NCI-H1436 (cell line): ENCODE measurements around the gene TMEM169.

Experiments
- DNase-seq: peaks from one replicate; lab custom pipeline; 2025; lab: John Stamatoyannopoulos, UW

Gene TMEM169

DNA sequence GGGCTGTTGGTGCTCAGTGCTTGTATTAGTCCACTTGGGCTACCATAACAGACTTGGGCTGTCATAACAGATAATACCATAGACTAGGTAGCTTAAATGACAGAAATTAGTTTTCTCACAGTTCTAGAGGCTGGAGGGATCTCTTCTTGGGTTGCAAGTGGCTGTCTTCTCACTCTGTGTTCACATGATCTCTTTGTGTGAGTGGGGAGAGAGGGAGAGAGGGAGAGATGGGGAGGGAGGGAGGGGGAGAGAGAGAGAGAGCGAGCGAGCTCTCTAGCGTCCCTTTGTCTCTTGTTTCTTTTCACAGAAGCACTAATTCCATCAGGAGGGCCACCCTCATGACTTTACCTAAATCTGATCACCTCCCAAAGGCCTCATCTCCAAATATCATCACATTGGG is 23.0 kb downstream of the TMEM169 start:
- no peak for DNase-seq

- DNase-seq, result no peak
These were observed 25.6 kb downstream of the TMEM169 start for GRCh38 chr2:216107320-216107719.

GRCh38 chr2:216107760-216108159 is 26.0 kb downstream of the TMEM169 start:
- DNase-seq, result no peak

DNA sequence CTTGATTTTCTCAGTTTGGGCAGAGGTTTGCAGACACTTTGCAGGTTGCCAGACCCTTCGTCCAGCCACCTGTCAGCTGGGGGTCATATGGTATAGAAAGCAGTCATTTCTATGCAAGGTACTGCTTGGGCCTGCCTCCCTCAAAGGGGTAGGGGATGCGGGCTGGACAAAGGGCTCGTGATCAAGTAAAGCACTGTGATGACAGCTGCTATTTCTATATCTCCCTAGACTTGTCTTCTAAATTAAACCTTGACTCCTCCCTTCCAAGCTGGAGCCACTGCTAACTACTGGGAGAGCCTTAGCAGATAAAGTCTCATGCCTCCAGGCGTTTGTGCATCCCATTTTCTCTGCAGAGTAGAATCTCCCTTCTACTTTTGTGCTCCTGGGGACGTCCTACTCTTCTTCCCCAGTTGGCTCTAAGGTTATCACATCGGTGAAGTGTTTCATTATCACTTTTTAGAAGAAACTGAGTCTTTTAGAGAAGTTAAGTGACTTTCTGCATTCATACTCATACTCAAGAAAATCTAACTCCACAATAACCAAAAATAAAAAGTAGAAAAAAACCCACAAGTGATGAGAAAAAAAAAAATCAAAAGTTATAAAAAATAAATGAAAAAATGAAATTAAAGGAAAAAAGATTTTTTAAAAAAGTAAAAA is 26.7 kb downstream of the TMEM169 start:
- no peak for DNase-seq

GRCh38 chr2:216108967-216109921 is 27.5 kb downstream of the TMEM169 start, which contains the start of gene XRCC5:
Gene XRCC5, plus strand, starts transcription at chr2:216109348. Its CDS starts 89 bp downstream, at chr2:216109437.
- peak; percentile 96 for DNase-seq

DNA sequence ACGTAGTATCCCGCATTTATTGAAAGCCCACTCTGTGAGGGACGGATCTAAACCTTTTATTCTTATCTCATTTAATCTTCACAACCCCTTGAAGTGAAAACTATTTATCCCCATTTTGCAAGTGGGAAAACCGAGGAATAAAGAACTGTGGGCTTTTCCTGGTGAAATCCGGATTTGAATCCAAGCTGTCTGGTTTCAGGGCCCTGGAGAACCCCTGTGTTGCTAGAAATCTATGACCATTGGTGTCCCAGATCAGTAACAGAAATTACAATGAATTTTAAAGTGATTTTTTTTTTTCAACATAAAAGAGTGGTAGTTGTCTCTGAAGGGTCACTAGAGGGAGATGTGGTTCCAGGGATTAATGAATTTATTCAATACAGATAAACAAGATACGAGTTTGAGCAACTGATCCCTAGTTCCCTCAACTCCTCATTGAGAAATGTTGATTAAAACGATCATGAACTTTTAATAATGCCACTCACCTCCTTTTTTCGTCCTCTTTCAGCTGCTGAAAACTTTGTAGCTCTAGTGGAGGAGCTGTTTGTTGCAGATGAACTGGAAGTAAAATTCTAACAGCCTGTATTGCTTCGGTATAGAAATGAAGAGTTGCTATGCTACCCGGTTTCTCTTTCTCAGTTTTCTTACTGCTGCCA is 28.4 kb downstream of the TMEM169 start:
- no peak for DNase-seq

- DNase-seq, result no peak
These were observed 28.9 kb downstream of the TMEM169 start for GRCh38 chr2:216110620-216111019.

GRCh38 chr2:216111122-216111521 is 29.4 kb downstream of the TMEM169 start:
- DNase-seq, result no peak

DNA sequence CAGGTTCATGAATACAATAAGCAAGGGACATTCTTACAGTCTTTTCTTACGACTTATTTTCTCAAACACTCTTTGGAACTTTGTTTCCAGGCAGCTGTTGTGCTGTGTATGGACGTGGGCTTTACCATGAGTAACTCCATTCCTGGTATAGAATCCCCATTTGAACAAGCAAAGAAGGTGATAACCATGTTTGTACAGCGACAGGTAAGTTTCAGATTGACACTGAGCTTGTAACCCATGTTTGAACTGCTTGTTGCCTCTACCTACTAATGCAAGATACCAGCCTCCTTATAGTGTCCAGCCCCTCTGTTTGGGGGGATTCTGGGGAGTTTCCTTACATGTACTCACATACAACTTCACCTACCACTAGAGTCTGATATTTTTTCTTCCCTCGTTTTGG is 31.2 kb downstream of the TMEM169 start:
- no peak for DNase-seq

GRCh38 chr2:216113572-216113971 is 31.9 kb downstream of the TMEM169 start:
- DNase-seq, result no peak

GRCh38 chr2:216114382-216114713 is 32.6 kb downstream of the TMEM169 start:
- no peak for DNase-seq

DNA sequence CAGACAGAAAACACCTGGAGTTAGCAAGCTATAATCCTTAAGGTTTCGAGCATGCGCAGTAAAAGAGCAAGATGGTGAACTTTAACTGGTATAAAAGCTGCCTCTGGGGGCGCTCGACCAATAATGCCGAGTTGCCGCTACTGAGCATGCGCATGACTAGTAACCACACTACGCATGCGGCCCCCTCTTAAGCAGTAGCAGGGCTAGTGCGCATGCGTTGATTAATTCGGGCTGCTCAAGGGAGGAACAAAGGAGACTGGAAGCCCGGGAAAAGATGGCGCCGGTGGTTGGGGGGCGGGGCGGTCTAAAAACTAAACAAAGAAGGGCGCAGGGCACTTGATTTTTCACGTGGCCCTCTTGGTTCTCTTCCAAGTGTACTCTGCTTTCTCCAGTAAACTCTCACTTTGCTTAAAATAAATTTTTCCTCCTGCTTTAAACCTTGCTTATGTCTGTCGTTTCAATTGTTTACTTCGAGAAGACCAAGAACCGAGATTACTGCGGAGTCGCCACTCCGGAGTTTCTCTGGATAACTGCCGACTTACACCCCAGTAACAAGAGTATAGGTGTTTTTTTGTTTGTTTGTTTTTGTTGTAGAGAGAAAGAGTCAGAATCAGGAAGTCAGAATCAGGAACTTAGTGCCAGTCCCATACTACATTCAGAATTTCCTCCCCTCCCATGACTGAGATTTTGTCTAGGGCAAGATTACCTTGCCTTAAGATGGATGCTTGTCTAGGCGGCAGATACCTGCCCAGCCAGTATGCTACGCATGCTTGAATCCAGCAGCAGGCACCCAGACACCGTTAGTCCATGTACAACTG is 33.2 kb downstream of the TMEM169 start:
- DNase-seq, result peak; percentile 99

DNA sequence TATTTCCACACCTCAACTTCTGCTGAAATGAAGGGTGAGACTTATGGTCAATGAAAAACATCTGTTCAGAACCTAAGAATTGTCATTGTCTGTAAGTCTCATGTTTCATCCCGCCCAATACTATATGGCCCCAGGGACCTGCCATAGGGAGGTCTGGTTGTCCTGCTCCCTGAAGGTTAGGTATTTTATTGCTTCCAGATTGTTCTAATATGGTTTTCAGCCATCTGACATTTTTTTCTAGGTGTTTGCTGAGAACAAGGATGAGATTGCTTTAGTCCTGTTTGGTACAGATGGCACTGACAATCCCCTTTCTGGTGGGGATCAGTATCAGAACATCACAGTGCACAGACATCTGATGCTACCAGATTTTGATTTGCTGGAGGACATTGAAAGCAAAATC is 34.7 kb downstream of the TMEM169 start:
- no peak for DNase-seq

DNA sequence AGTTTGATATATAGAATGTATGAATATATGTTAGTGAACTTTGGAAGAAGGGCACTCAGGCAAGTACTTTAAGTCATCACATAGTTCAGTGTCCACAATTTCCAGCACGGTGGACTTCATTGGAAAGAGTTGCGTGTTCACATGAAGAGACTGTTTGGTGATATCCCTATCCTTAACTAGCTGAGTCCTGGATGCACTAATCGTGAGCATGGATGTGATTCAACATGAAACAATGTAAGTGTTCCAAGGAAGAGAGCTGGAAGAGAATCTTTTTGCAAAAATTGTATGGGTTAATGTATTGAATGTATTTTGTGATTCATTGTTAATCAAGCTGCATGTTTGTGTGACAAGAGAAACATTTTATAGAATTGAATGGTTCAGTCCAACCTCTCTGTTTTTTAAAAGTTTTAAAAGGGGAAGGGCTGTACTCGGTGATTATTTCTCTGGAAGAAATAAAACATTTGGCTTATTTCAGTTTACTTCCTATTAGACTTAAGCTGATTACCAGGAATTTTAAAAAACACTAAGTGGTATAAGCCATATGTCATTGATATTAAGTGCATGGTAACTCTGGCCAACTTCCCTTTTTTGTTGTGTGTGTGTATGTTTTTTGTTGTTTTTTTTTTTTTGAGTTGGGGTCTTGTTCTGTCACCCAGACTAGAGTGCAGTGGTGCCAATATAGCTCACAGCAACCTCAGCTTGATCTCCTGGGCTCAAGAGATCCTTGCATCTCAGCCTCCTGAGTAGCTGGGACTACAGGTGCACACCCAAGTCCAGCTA is 36.0 kb downstream of the TMEM169 start:
- no peak for DNase-seq

DNA sequence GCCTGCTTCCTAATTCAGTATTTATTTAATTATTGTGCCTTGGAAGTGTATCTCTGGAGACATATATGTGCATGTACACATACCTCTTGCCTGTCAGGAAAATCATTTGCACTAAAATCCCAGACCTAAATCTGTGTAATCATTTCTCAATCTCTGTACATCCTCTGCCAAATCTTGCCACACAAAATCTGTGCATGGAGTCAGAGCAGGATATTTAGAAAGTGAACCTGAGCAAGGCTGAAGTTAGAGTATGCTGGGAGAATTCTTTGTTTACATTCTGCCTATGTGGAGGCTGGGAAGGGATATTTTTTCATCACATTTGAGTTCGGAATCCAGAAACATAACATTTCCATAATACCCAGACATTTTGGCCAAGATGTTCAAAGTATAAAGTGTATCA is 36.8 kb downstream of the TMEM169 start:
- no peak for DNase-seq

GRCh38 chr2:216119146-216119545 is 37.4 kb downstream of the TMEM169 start:
- DNase-seq, result no peak

DNA sequence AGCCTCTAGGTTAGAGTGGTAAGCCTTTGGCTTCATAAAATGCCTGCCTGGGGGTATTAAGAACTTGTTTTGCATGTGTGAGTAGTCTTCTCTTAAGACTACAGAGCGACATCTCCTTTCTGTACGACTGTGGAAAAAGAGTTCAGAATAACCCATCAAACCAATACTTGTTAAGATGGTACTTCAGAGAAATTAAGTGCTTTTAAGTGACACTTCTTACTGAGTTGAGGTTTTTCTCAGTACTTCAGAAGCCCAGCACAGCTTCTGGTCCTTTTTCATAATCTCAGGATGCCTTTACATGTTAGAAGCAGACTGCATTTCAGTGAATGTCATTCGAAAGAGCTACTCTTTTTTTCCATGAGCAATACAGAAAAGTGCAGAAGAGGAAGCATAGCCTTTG is 38.3 kb downstream of the TMEM169 start:
- no peak for DNase-seq

DNA sequence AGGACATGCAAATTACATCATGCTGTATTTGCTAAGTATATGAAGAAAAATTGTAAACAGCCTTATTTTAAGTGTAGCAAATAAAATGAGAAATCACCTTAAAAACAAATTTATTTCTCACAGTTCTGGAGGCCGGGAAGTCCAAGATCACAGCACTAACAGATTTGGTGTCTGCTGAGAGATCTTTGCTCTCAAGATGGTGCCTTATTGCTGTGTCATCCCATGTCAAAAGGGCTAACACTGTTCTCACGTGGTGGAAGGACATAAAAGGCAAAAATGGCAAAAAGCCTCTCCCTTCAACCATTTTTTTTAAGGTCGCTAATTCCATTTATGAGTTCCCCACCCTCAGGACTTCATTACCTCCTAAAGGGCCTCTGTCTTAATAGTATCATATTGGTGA is 39.5 kb downstream of the TMEM169 start:
- DNase-seq, result no peak

GRCh38 chr2:216126943-216127342 is 45.2 kb downstream of the TMEM169 start:
- no peak for DNase-seq

DNA sequence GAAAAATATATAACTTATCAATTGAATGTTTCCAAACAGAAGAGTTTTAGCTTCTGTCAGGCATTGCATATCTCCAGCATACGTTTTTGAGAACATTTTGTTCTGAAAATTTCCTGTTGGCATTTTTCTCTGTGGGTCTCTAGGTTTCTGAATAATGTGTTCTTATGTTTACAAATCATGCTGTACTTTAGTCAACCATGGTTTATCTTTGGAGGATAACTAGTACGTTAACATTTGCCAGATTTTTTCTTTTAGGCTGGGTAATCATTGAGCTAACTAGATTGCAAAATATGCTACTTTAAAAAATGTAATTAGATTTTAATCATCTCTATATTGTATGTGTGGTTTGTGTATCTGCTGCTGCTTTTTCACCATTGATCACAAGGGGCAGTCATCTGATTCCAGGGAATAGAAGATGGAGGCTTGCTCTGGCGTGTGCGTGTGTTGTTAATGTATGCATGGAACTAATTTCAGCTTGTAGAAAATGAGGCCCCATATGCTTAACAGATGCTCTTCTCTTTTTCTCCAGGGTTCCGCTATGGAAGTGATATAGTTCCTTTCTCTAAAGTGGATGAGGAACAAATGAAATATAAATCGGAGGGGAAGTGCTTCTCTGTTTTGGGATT is 48.7 kb downstream of the TMEM169 start:
- no peak for DNase-seq
